Astrocyte (in vitro differentiated cells and primary cell): ENCODE measurements around the gene PCNA. TPM values are rescaled to one million over a fixed set of nuclear protein-coding genes. Genes with fewer than 3 reads are reported as not detected.

ENCODE experiments used
- DNase-seq: peaks from one replicate; pipeline ENCODE4 v3.0.0-alpha.2; 2010; ENCODE audit warnings: low read depth
- FAIRE-seq: peaks from 2 replicates; lab custom pipeline; 2011; peaks lifted over from hg19 to GRCh38; lab: Jason Lieb, UNC
- H2AFZ ChIP-seq: 2 replicates; pipeline ENCODE4 v1.6.0; 2012; ENCODE audit warnings: low read depth, low read length, inconsistent platforms
- H3K27ac ChIP-seq: 2 replicates; pipeline ENCODE4 v1.5.1; 2011; ENCODE audit warnings: low read depth, low read length, inconsistent platforms
- H3K27me3 ChIP-seq: 2 replicates; pipeline ENCODE4 v1.6.0; 2011; ENCODE audit warnings: low read length, inconsistent platforms; ENCODE audit not compliant: insufficient read depth
- H3K36me3 ChIP-seq: 2 replicates; pipeline ENCODE4 v1.5.1; 2011; ENCODE audit warnings: low read length, inconsistent platforms; ENCODE audit not compliant: insufficient read depth
- H3K4me1 ChIP-seq: 2 replicates; pipeline ENCODE4 v1.5.1; 2011; ENCODE audit warnings: low read length, inconsistent platforms; ENCODE audit not compliant: insufficient read depth
- H3K4me2 ChIP-seq: 2 replicates; pipeline ENCODE4 v1.6.0; 2012; ENCODE audit warnings: low read length, inconsistent platforms
- H3K4me3 ChIP-seq: 2 replicates; pipeline ENCODE4 v1.5.1; 2011; ENCODE audit warnings: low read depth, mild to moderate bottlenecking, low read length, inconsistent platforms; ENCODE audit not compliant: insufficient read depth
- H3K79me2 ChIP-seq: 2 replicates; pipeline ENCODE4 v1.6.0; 2012; ENCODE audit warnings: mild to moderate bottlenecking, low read length, inconsistent platforms; ENCODE audit not compliant: insufficient read depth
- H3K9ac ChIP-seq: 2 replicates; pipeline ENCODE4 v1.6.0; 2012; ENCODE audit warnings: mild to moderate bottlenecking, low read length, inconsistent platforms
- H3K9me3 ChIP-seq: 2 replicates; pipeline ENCODE4 v1.5.1; 2012; ENCODE audit warnings: low read depth, mild to moderate bottlenecking, low read length, inconsistent platforms; ENCODE audit not compliant: insufficient read depth
- H4K20me1 ChIP-seq: 2 replicates; pipeline ENCODE4 v1.6.0; 2012; ENCODE audit warnings: low read length, inconsistent platforms; ENCODE audit not compliant: insufficient read depth
- H3K27ac Mint-ChIP-seq: one replicate; pipeline ENCODE4 v1.8.0; 2021; ENCODE audit warnings: mild to moderate bottlenecking, mixed read lengths; ENCODE audit not compliant: unreplicated experiment
- H3K27me3 Mint-ChIP-seq: one replicate; pipeline ENCODE4 v1.8.0; 2021; ENCODE audit warnings: low read depth, mixed read lengths; ENCODE audit not compliant: unreplicated experiment
- H3K36me3 Mint-ChIP-seq: one replicate; pipeline ENCODE4 v1.8.0; 2021; ENCODE audit warnings: low read depth, mixed read lengths; ENCODE audit not compliant: unreplicated experiment
- H3K4me1 Mint-ChIP-seq: one replicate; pipeline ENCODE4 v1.8.0; 2021; ENCODE audit warnings: low read depth, mixed read lengths; ENCODE audit not compliant: unreplicated experiment
- H3K4me3 Mint-ChIP-seq: one replicate; pipeline ENCODE4 v1.8.0; 2021; ENCODE audit warnings: mild to moderate bottlenecking, moderate library complexity, mixed read lengths; ENCODE audit not compliant: unreplicated experiment
- H3K9me3 Mint-ChIP-seq: one replicate; pipeline ENCODE4 v1.8.0; 2021; ENCODE audit warnings: mild to moderate bottlenecking, mixed read lengths; ENCODE audit not compliant: unreplicated experiment
- CTCF ChIP-seq: IDR thresholded peaks from 2 replicates; pipeline ENCODE4 v1.5.1; 2011; ENCODE audit warnings: low read depth, mild to moderate bottlenecking, inconsistent platforms, low read length, moderate library complexity; ENCODE audit not compliant: insufficient read depth
- EZH2 ChIP-seq: IDR thresholded peaks from 2 replicates; pipeline ENCODE4 v1.6.1; 2012; ENCODE audit warnings: mild to moderate bottlenecking, low read length, inconsistent platforms; ENCODE audit not compliant: insufficient read depth
- total RNA-seq: library from RNA; stranded (reverse); gene quantifications from 2 replicates; pipeline ENCODE4 v1.2.1, GENCODE V29; 2021

PCNA gene
- total RNA-seq, 1 donor from 2014 or later = 77.6 TPM

GRCh38 chr20:5119143-5119434, 669 bp downstream of the PCNA start:
- Mint-ChIP-seq H3K36me3 (no peaks in the 10 kb centered on the region), H3K27me3 (no peaks in the 10 kb centered on the region), H3K27ac (peak overlapping the region; percentile 79), H3K4me3 (peak overlapping the region; percentile 94), H3K9me3 (no peaks in the 10 kb centered on the region), H3K4me1 (peaks cover 22% of the 10 kb centered on the region)
- Histone ChIP-seq H3K9me3 (no peaks in the 10 kb centered on the region), H3K4me1 (no peaks in the 10 kb centered on the region), H3K9ac (peak overlapping the region; percentile 93), H2AFZ (no peak overlapping the region), H3K4me2 (peak overlapping the region; percentile 92), H3K27ac (peak overlapping the region; percentile 88), H4K20me1 (peaks cover 29% of the 10 kb centered on the region), H3K79me2 (peaks cover 41% of the 10 kb centered on the region), H3K36me3 (peaks cover 29% of the 10 kb centered on the region), H3K4me3 (peak overlapping the region; percentile 99), H3K27me3 (no peaks in the 10 kb centered on the region)
- DNase-seq (no peak), FAIRE-seq (no peak)
- TF ChIP-seq CTCF (no peak), EZH2 (no peak)

GRCh38 chr20:5118220-5119142, 1.3 kb downstream of the PCNA start:
- Histone ChIP-seq H3K4me1 (peaks cover 3% of the 10 kb centered on the region), H3K4me2 (peak overlapping the region; percentile 92), H3K79me2 (peaks cover 41% of the 10 kb centered on the region), H3K9me3 (no peaks in the 10 kb centered on the region), H3K36me3 (peaks cover 29% of the 10 kb centered on the region), H4K20me1 (peaks cover 29% of the 10 kb centered on the region), H3K4me3 (peak overlapping the region; percentile 99), H2AFZ (no peak overlapping the region), H3K27ac (peak overlapping the region; percentile 88), H3K27me3 (no peaks in the 10 kb centered on the region), H3K9ac (peak overlapping the region; percentile 93)
- no peak for FAIRE-seq
- Mint-ChIP-seq H3K27ac (peak overlapping the region; percentile 79), H3K9me3 (no peaks in the 10 kb centered on the region), H3K4me1 (peaks cover 24% of the 10 kb centered on the region), H3K27me3 (no peaks in the 10 kb centered on the region), H3K4me3 (peak overlapping the region; percentile 94), H3K36me3 (no peaks in the 10 kb centered on the region)
- no peak for DNase-seq
- TF ChIP-seq CTCF = no peak
- no peak for TF ChIP-seq EZH2

GRCh38 chr20:5116875-5117274, 2.9 kb downstream of the PCNA start:
- Histone ChIP-seq H3K27ac (no peak overlapping the region), H3K4me1 (peaks cover 6% of the 10 kb centered on the region), H3K4me3 (no peak overlapping the region), H3K4me2 (peak overlapping the region; percentile 92), H4K20me1 (peaks cover 29% of the 10 kb centered on the region), H3K9me3 (no peaks in the 10 kb centered on the region), H3K36me3 (peaks cover 29% of the 10 kb centered on the region), H3K9ac (no peak overlapping the region), H2AFZ (no peak overlapping the region), H3K79me2 (peaks cover 51% of the 10 kb centered on the region), H3K27me3 (no peaks in the 10 kb centered on the region)
- H3K27ac Mint-ChIP-seq = no peak overlapping the region
- FAIRE-seq (no peak), DNase-seq (no peak)
- no peaks in the 10 kb centered on the region for H3K27me3 Mint-ChIP-seq
- no peak overlapping the region for H3K4me3 Mint-ChIP-seq
- H3K4me1 Mint-ChIP-seq = peaks cover 23% of the 10 kb centered on the region
- no peaks in the 10 kb centered on the region for H3K36me3 Mint-ChIP-seq
- TF ChIP-seq CTCF = no peak
- no peak for TF ChIP-seq EZH2
- H3K9me3 Mint-ChIP-seq = no peaks in the 10 kb centered on the region
